WI38 (cell line): ENCODE measurements around the gene ZCCHC3.

Source experiments
- H3K4me3 ChIP-seq: 2 replicates; pipeline ENCODE4 v1.5.1; 2011; ENCODE audit warnings: low read depth, mild to moderate bottlenecking, control low read depth, low read length
- CTCF ChIP-seq: IDR thresholded peaks from 2 replicates; pipeline ENCODE4 v1.5.1; 2012; ENCODE audit warnings: low read depth, mild to moderate bottlenecking, control low read depth, low read length

Gene ZCCHC3

GRCh38 chr20:273884-274283 lies 23.5 kb upstream of the ZCCHC3 start:
- no peak overlapping the region for H3K4me3 ChIP-seq
- TF ChIP-seq CTCF, result no peak

GRCh38 chr20:275791-276190 lies 21.6 kb upstream of the ZCCHC3 start:
- no peak overlapping the region for H3K4me3 ChIP-seq
- no peak for TF ChIP-seq CTCF

GRCh38 chr20:276620-277495 lies 20.5 kb upstream of the ZCCHC3 start:
- TF ChIP-seq CTCF, result no peak
- no peak overlapping the region for H3K4me3 ChIP-seq

GRCh38 chr20:277496-277781 lies 19.9 kb upstream of the ZCCHC3 start:
- H3K4me3 ChIP-seq, result no peak overlapping the region
- no peak for TF ChIP-seq CTCF

- H3K4me3 ChIP-seq, result no peak overlapping the region
These were observed 19.2 kb upstream of the ZCCHC3 start for GRCh38 chr20:278181-278580.

GRCh38 chr20:278607-279571 lies 18.5 kb upstream of the ZCCHC3 start:
- TF ChIP-seq CTCF, result no peak
- H3K4me3 ChIP-seq, result no peak overlapping the region

More at GRCh38 chr20:278181-278580, 19.2 kb upstream of the ZCCHC3 start:
- no peak for TF ChIP-seq CTCF

- TF ChIP-seq CTCF, result no peak
These were observed 13.2 kb upstream of the ZCCHC3 start for GRCh38 chr20:284172-284571.

More at GRCh38 chr20:284172-284571, 13.2 kb upstream of the ZCCHC3 start:
- H3K4me3 ChIP-seq, result no peak overlapping the region
